Measurements from ENCODE around the gene TEN1. TPM values are rescaled to one million over a fixed set of nuclear protein-coding genes. Genes with fewer than 3 reads are reported as not detected.

TEN1 gene
- total and polyA plus RNA-seq, 2 of the 13 experiments (the other 11 are each of a cell fraction or from before 2014, with no cell fraction given), result 18.0 to 21.3 TPM

- TF ChIP-seq SNAPC4 (CRISPR knock-in tag; IDR thresholded peaks at IDR 0.05), result peak; percentile 82
- TF ChIP-seq TAF15 (IDR thresholded peaks at IDR 0.05; ENCODE audit: low read depth, low read length, poor library complexity, severe bottlenecking), result peak; percentile 98
- peak; percentile 84; the same call in 1 of the 2 replicates for TF ChIP-seq MIER3 (CRISPR knock-in tag; IDR thresholded peaks at IDR 0.05; ENCODE audit: borderline replicate concordance)
- peak; percentile 97 for TF ChIP-seq ZFP91 (CRISPR knock-in tag; IDR thresholded peaks at IDR 0.05; ENCODE audit: borderline replicate concordance)
- no peak; the same call in 1 of the 2 replicates for TF ChIP-seq ZSCAN12 (CRISPR knock-in tag; IDR thresholded peaks at IDR 0.05)
- peak; percentile 88 for TF ChIP-seq ATF2 (CRISPR knock-in tag; IDR thresholded peaks at IDR 0.05)
- TF ChIP-seq NR2F6 (IDR thresholded peaks at IDR 0.05), result no peak
- peak; percentile 54; the same call in 1 of the 2 replicates for TF ChIP-seq NR2F6 (CRISPR knock-in tag; IDR thresholded peaks at IDR 0.05)
- TF ChIP-seq ZNF704 (CRISPR knock-in tag; IDR thresholded peaks at IDR 0.05; ENCODE audit: borderline replicate concordance), result peak; percentile 94
- TF ChIP-seq ZHX1 (CRISPR knock-in tag; IDR thresholded peaks at IDR 0.05; ENCODE audit: low read depth), result peak; percentile 53; the same call in 1 of the 2 replicates
- no peak for TF ChIP-seq ZSCAN30 (CRISPR knock-in tag; IDR thresholded peaks at IDR 0.05)
- TF ChIP-seq ATF7-NPFF (CRISPR knock-in tag; IDR thresholded peaks at IDR 0.05; ENCODE audit: low read depth), result peak; percentile 96
- TF ChIP-seq ELK4 (CRISPR knock-in tag; IDR thresholded peaks at IDR 0.05; ENCODE audit: borderline replicate concordance), result no peak; the same call in 1 of the 2 replicates
These were observed 38.2 kb upstream of the TEN1 start, which contains the start of gene FBF1 (continued) for GRCh38 chr17:75940727-75941441.

All from HepG2 (cell line).